HEK293 (cell line): ENCODE measurements around the gene C1QL2.

Source experiments
- CTCF ChIA-PET: fragments of 350-600 bp; formaldehyde crosslinking; extraction: SDS; loops from one replicate; lab custom pipeline; 2021; ENCODE audit warnings: antibody characterized with exemption; lab: Yijun Ruan, JAX
- POLR2A ChIA-PET: fragments of 300-600 bp; formaldehyde crosslinking; extraction: SDS; loops from one replicate; lab custom pipeline; 2020; ENCODE audit warnings: antibody characterized with exemption, inconsistent platforms; lab: Yijun Ruan, JAX
- H3K27ac ChIP-seq: fragments of 200-500 bp; sonication (Bioruptor generic); 2 replicates; pipeline ENCODE4 v1.5.1; 2014; ENCODE audit warnings: low read depth, low read length, control low read depth, inconsistent platforms; ENCODE audit errors: extremely low read depth
- H3K36me3 ChIP-seq, 2 experiments: fragments of 200-500 bp in 1 of 2; sonication (Bioruptor generic) in 1 of 2; 1 replicate in 1 of 2; 2 replicates in 1 of 2; pipeline ENCODE4 v1.5.1; 2014 to 2017; ENCODE audit warnings: inconsistent platforms in 2 of 2, low read length in 2 of 2; ENCODE audit not compliant: control insufficient read depth in 2 of 2, insufficient read depth in 1 of 2
- H3K4me1 ChIP-seq: fragments of 200-500 bp; sonication (Bioruptor generic); 2 replicates; pipeline ENCODE4 v1.5.1; 2014; ENCODE audit warnings: mild to moderate bottlenecking, low read length, inconsistent platforms; ENCODE audit not compliant: control insufficient read depth, insufficient read depth
- H3K4me3 ChIP-seq: 2 replicates; pipeline ENCODE4 v1.5.1; 2011; ENCODE audit warnings: low read depth, mild to moderate bottlenecking, control low read depth, low read length, moderate library complexity
- H3K9me3 ChIP-seq: fragments of 200-500 bp; sonication (Bioruptor generic); 2 replicates; pipeline ENCODE4 v1.5.1; 2014; ENCODE audit warnings: low read depth, low read length, inconsistent platforms; ENCODE audit not compliant: control insufficient read depth, insufficient read depth
- BCL11B ChIP-seq: fragments of 450-650 bp; formaldehyde crosslinking; IDR thresholded peaks from 2 replicates; pipeline ENCODE4 v1.5.1; 2016; ENCODE audit warnings: low read depth, missing biosample characterization, missing genetic modification characterization
- CTCF ChIP-seq: fragments of 450-650 bp; formaldehyde crosslinking; IDR thresholded peaks from 2 replicates; pipeline ENCODE4 v1.5.1; 2016; ENCODE audit warnings: missing biosample characterization, missing genetic modification characterization
- HOXD13 ChIP-seq: sonication (generic); formaldehyde crosslinking; IDR thresholded peaks from 2 replicates; pipeline ENCODE4 v1.8.0; 2022; ENCODE audit warnings: missing genetic modification reagents, borderline replicate concordance
- OVOL3 ChIP-seq: fragments of 450-650 bp; formaldehyde crosslinking; IDR thresholded peaks from 2 replicates; pipeline ENCODE4 v1.5.1; 2016; ENCODE audit warnings: missing biosample characterization, missing genetic modification characterization
- PATZ1 ChIP-seq: fragments of 450-650 bp; formaldehyde crosslinking; IDR thresholded peaks from 2 replicates; pipeline ENCODE4 v1.5.1; 2016; ENCODE audit warnings: missing biosample characterization, missing genetic modification characterization
- TRIM28 ChIP-seq: IDR thresholded peaks from 2 replicates; pipeline ENCODE4 v1.6.1; 2011; ENCODE audit warnings: low read length, control low read depth, borderline replicate concordance
- ZBTB6 ChIP-seq: fragments of 450-650 bp; formaldehyde crosslinking; IDR thresholded peaks from 2 replicates; pipeline ENCODE4 v1.5.1; 2017; ENCODE audit warnings: missing biosample characterization, missing genetic modification characterization
- ZFP69B ChIP-seq: fragments of 450-650 bp; formaldehyde crosslinking; IDR thresholded peaks from 2 replicates; pipeline ENCODE4 v1.5.1; 2016; ENCODE audit warnings: missing biosample characterization, missing genetic modification characterization
- ZNF148 ChIP-seq: fragments of 450-650 bp; formaldehyde crosslinking; IDR thresholded peaks from 2 replicates; pipeline ENCODE4 v1.5.0; 2017; ENCODE audit warnings: missing biosample characterization, missing genetic modification characterization, borderline replicate concordance
- ZNF19 ChIP-seq: fragments of 450-650 bp; formaldehyde crosslinking; IDR thresholded peaks from 2 replicates; pipeline ENCODE4; 2016; ENCODE audit warnings: missing biosample characterization, missing genetic modification characterization, low read depth
- ZNF239 ChIP-seq: fragments of 450-650 bp; formaldehyde crosslinking; IDR thresholded peaks from 2 replicates; pipeline ENCODE4 v1.5.1; 2016; ENCODE audit warnings: missing biosample characterization, missing genetic modification characterization
- ZNF354C ChIP-seq: fragments of 450-650 bp; formaldehyde crosslinking; IDR thresholded peaks from 2 replicates; pipeline ENCODE4 v1.5.1; 2016; ENCODE audit warnings: missing biosample characterization, missing genetic modification characterization, low read depth, borderline replicate concordance
- ZNF423 ChIP-seq: fragments of 450-650 bp; formaldehyde crosslinking; IDR thresholded peaks from 2 replicates; pipeline ENCODE4 v1.5.1; 2016; ENCODE audit warnings: missing biosample characterization, missing genetic modification characterization
- ZNF518A ChIP-seq: fragments of 450-650 bp; formaldehyde crosslinking; conservative IDR thresholded peaks from 2 replicates; pipeline ENCODE4 v1.5.1; 2016; ENCODE audit warnings: low read depth, missing biosample characterization, missing genetic modification characterization
- ZNF555 ChIP-seq: fragments of 450-650 bp; formaldehyde crosslinking; conservative IDR thresholded peaks from 2 replicates; pipeline ENCODE4 v1.5.1; 2017; ENCODE audit warnings: missing biosample characterization, mild to moderate bottlenecking, missing genetic modification characterization, inconsistent platforms
- ZNF561 ChIP-seq: fragments of 450-650 bp; IDR thresholded peaks from 2 replicates; pipeline ENCODE4 v1.5.1; 2018; ENCODE audit warnings: missing biosample characterization, missing genetic modification characterization, borderline replicate concordance
- ZNF621 ChIP-seq: fragments of 450-650 bp; formaldehyde crosslinking; IDR thresholded peaks from 2 replicates; pipeline ENCODE4 v1.5.1; 2017; ENCODE audit warnings: missing biosample characterization, missing genetic modification characterization
- ZNF747 ChIP-seq: fragments of 450-650 bp; formaldehyde crosslinking; IDR thresholded peaks from 2 replicates; pipeline ENCODE4 v1.5.1; 2016; ENCODE audit warnings: missing biosample characterization, missing genetic modification characterization
- ZNF791 ChIP-seq: fragments of 450-650 bp; formaldehyde crosslinking; IDR thresholded peaks from 2 replicates; pipeline ENCODE4 v1.5.1; 2016; ENCODE audit warnings: missing biosample characterization, missing genetic modification characterization
- ZSCAN4 ChIP-seq: fragments of 450-650 bp; formaldehyde crosslinking; IDR thresholded peaks from 2 replicates; pipeline ENCODE4 v1.5.1; 2017; ENCODE audit warnings: missing biosample characterization, missing genetic modification characterization

C1QL2 gene

GRCh38 chr2:119170504-119170903 is 12.0 kb upstream of the C1QL2 start (continued):
- TF ChIP-seq ZBTB6 (tag by site-specific recombination): no peak

- Histone ChIP-seq H3K4me3 (no peak overlapping the region), H3K27ac (no peak overlapping the region), H3K36me3 (no peaks in the 10 kb centered on the region), H3K9me3 (no peaks in the 10 kb centered on the region), H3K4me1 (no peaks in the 10 kb centered on the region)
- ChIA-PET POLR2A (no interaction called here), CTCF (interaction anchor here (0.5 to 1.2 kb wide), 3 partner anchors 43 to 1122 kb away, joined by 3 read pairs; no protein-coding TSS in a partner anchor)
- no peak for TF ChIP-seq ZNF561 (tag by site-specific recombination)
- no peak for TF ChIP-seq TRIM28
- no peak for TF ChIP-seq ZNF791
- TF ChIP-seq ZNF555 (tag by site-specific recombination): no peak
- TF ChIP-seq ZNF239 (tag by site-specific recombination): no peak
- no peak for TF ChIP-seq ZNF354C (tag by site-specific recombination)
- no peak for TF ChIP-seq ZNF148 (tag by site-specific recombination)
- TF ChIP-seq HOXD13 (CRISPR knock-in tag): no peak
- TF ChIP-seq BCL11B: no peak
- TF ChIP-seq ZFP69B: no peak
- TF ChIP-seq ZNF518A (tag by site-specific recombination): no peak
- TF ChIP-seq ZNF621: no peak
- no peak for TF ChIP-seq ZNF19 (tag by site-specific recombination)
Measured at GRCh38 chr2:119169717-119170116, 11.2 kb upstream of the C1QL2 start.

- H3K9me3 ChIP-seq: no peaks in the 10 kb centered on the region
- CTCF ChIA-PET: interaction anchor here (0.6 to 0.7 kb wide), 2 partner anchors 12 to 145 kb away, joined by 4 to 7 read pairs; no protein-coding TSS in a partner anchor
- no peaks in the 10 kb centered on the region for H3K36me3 ChIP-seq
- POLR2A ChIA-PET: no interaction called here
- H3K4me1 ChIP-seq: no peaks in the 10 kb centered on the region
- H3K4me3 ChIP-seq: no peak overlapping the region
- H3K27ac ChIP-seq: no peak overlapping the region
- TF ChIP-seq ZSCAN4 (no peak), ZNF747 (no peak), PATZ1 (tag by site-specific recombination) (no peak), OVOL3 (tag by site-specific recombination) (no peak), ZNF423 (tag by site-specific recombination) (no peak), CTCF (tag by site-specific recombination) (no peak)
Measured at GRCh38 chr2:119160361-119160990, 1.9 kb upstream of the C1QL2 start.
